Vagina (tissue), 2 donors: ENCODE data around the gene RBKS.

Source experiments
- CTCF ChIP-seq, 3 experiments: fragments of 450-650 bp in 2 of 3; fragments of 200-600 bp in 1 of 3; sonication (generic) in 1 of 3; IDR thresholded peaks; one replicate each; pipeline ENCODE4 v1.5.1; 2017 to 2019; ENCODE audit warnings: antibody characterized with exemption in 3 of 3, mild to moderate bottlenecking in 2 of 3, moderate library complexity in 2 of 3
- POLR2A ChIP-seq, 2 donors: fragments of 450-650 bp; IDR thresholded peaks; one replicate each; pipeline ENCODE4 v1.6.1; 2017; ENCODE audit warnings: antibody characterized with exemption in 2 of 2, mild to moderate bottlenecking in 2 of 2, moderate library complexity in 2 of 2
- POLR2AphosphoS5 ChIP-seq, 2 donors: sonication (generic); formaldehyde crosslinking; IDR thresholded peaks; one replicate each; pipeline ENCODE4 v1.9.0; 2017; ENCODE audit warnings: antibody characterized with exemption in 2 of 2, mild to moderate bottlenecking in 2 of 2, low read depth in 1 of 2; ENCODE audit not compliant: insufficient read depth in 1 of 2

GRCh38 chr2:27747827-27748352 is 142.3 kb downstream of the RBKS start:
- no peak for TF ChIP-seq POLR2A (IDR thresholded peaks at IDR 0.05)
- no peak for TF ChIP-seq CTCF (IDR thresholded peaks at IDR 0.05)
- TF ChIP-seq POLR2AphosphoS5 (IDR thresholded peaks at IDR 0.05; ENCODE audit: insufficient read depth in 1 of 2, low read depth in 1 of 2): no peak
